Femur (tissue), 1 donor: ENCODE data around the gene GRHPR.
"Not testable (repeated sequence)": the region's sequence is repeated elsewhere in the genome, so short reads cannot be mapped to it uniquely, and the experiment has no call there.

ENCODE experiments used
- DNase-seq: peaks from one replicate; pipeline ENCODE4 v3.0.0-alpha.2; 2017

GRHPR gene

GRCh38 chr9:37451628-37452027 is 29.1 kb downstream of the GRHPR start:
- no peak for DNase-seq

GRCh38 chr9:37452611-37453010 is 30.1 kb downstream of the GRHPR start:
- no peak for DNase-seq

- DNase-seq, result no peak
Observed at GRCh38 chr9:37453827-37454226, 31.3 kb downstream of the GRHPR start.

GRCh38 chr9:37454238-37454637 is 31.7 kb downstream of the GRHPR start:
- no peak for DNase-seq

GRCh38 chr9:37455884-37456647 is 33.6 kb downstream of the GRHPR start:
- DNase-seq, result no peak

- DNase-seq, result no peak
Observed at GRCh38 chr9:37456817-37457216, 34.3 kb downstream of the GRHPR start.

GRCh38 chr9:37464006-37464405 is 41.5 kb downstream of the GRHPR start:
- DNase-seq, result no peak

- DNase-seq, result no peak
Observed at GRCh38 chr9:37464426-37465248, 42.1 kb downstream of the GRHPR start.

GRCh38 chr9:37465249-37466036 is 42.9 kb downstream of the GRHPR start, which contains the start of gene ZBTB5:
Gene ZBTB5 (minus strand): TSS chr9:37465450. CDS start chr9:37442551, 22,899 bp downstream.
- peak; percentile 100 for DNase-seq

- peak; percentile 92 for DNase-seq
Observed at GRCh38 chr9:37466037-37466709, 43.7 kb downstream of the GRHPR start.

GRCh38 chr9:37467530-37467929 is 45.0 kb downstream of the GRHPR start:
- DNase-seq, result not testable (repeated sequence)

GRCh38 chr9:37468620-37469019 is 46.1 kb downstream of the GRHPR start:
- no peak for DNase-seq

- DNase-seq, result no peak
Observed at GRCh38 chr9:37471942-37472684, 49.6 kb downstream of the GRHPR start.

- not testable (repeated sequence) for DNase-seq
Observed at GRCh38 chr9:37473982-37474381, 51.5 kb downstream of the GRHPR start.

- DNase-seq, result no peak
Observed at GRCh38 chr9:37474438-37474837, 51.9 kb downstream of the GRHPR start.

- DNase-seq, result no peak
Observed at GRCh38 chr9:37476930-37477329, 54.4 kb downstream of the GRHPR start.

GRCh38 chr9:37477443-37477842 is 54.9 kb downstream of the GRHPR start:
- not testable (repeated sequence) for DNase-seq

GRCh38 chr9:37477987-37478619 is 55.6 kb downstream of the GRHPR start:
- DNase-seq, result not testable (repeated sequence)

GRCh38 chr9:37480759-37481158 is 58.3 kb downstream of the GRHPR start:
- no peak for DNase-seq

GRCh38 chr9:37485389-37486255 is 63.1 kb downstream of the GRHPR start, which contains the start of gene POLR1E:
Gene POLR1E (plus strand): TSS chr9:37485948. CDS start chr9:37486048, 100 bp downstream.
- DNase-seq, result peak; percentile 94
